ENCODE data around the gene TAMALIN. TPM values are rescaled to one million over a fixed set of nuclear protein-coding genes. Genes with fewer than 3 reads are reported as not detected.
A peak's percentile ranks its signal among the peaks of the same experiment; 100 is the strongest.

Gene TAMALIN
- total and polyA plus RNA-seq, 2 of the 4 experiments (the other 2 are of a cell fraction) = 2.7 to 5.3 TPM

DNA sequence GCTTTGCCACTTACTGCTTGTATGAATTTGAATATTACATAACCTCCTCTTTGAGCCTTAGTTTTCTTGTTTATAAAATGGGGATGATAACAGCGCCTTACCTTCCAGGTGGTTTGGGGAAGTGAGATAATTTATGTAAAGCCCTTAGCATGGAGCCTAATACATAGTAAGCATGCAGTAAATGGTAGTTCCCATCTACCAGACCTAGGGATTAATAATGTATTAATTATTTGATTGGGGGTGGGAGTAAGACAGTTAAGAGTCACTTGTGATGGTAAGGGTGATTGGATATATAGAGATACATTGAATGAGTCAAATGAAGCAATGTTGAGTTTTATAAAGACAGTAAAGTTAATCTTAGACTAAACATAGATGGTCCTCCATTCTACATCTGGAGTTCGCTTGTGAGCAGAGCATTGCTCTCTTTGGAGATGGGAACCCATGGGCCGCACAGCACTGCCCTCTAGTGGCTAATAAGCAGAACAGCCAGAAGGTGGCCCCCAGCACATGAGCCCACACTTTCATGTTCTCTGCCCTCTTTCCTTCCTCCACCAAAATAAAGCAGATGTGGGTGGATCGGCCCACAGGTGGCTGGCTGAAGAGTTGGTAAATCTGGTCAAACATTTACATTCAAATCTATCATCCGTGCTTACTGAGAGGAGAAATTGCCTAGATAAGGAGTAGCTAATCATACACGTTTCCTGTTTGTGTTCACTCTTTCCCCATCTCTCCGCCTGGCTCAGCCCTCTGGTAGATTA lies 26.5 kb upstream of the TAMALIN start:
- no peak overlapping the region for H2BK15ac ChIP-seq (ENCODE audit: low read depth, low read length)
- H3K4me1 ChIP-seq (ENCODE audit: control insufficient read depth, insufficient read depth, low read length) = peaks cover 8% of the 10 kb centered on the region
- 100% methylated on average over 1 of the region's 7 CpGs; no CpG with 5 or more reads in 1 of the 2 experiments for WGBS, 2 experiments (ENCODE audit: extremely low coverage in 2 of 2, insufficient read length in 1 of 2)
- H3K4me2 ChIP-seq (ENCODE audit: low read depth, low read length) = no peak overlapping the region
- TF ChIP-seq MAZ (IDR thresholded peaks at IDR 0.05; ENCODE audit: borderline replicate concordance, low read depth, low read length) (peak; percentile 68), CEBPB (IDR thresholded peaks at IDR 0.05; ENCODE audit: low read depth, low read length) (no peak), SMC3 (IDR thresholded peaks at IDR 0.05; ENCODE audit: low read depth, low read length) (peak; percentile 95), POLR2A (IDR thresholded peaks at IDR 0.05; ENCODE audit: low read depth, low read length) (0 out of 2 replicates have a peak, but pooled peaks have one; percentile 31), RAD21 (IDR thresholded peaks at IDR 0.05; ENCODE audit: low read length) (peak; percentile 97), NFE2L2 (IDR thresholded peaks at IDR 0.05; ENCODE audit: low read depth, low read length) (no peak)
- TF ChIP-seq, protein P1, sequence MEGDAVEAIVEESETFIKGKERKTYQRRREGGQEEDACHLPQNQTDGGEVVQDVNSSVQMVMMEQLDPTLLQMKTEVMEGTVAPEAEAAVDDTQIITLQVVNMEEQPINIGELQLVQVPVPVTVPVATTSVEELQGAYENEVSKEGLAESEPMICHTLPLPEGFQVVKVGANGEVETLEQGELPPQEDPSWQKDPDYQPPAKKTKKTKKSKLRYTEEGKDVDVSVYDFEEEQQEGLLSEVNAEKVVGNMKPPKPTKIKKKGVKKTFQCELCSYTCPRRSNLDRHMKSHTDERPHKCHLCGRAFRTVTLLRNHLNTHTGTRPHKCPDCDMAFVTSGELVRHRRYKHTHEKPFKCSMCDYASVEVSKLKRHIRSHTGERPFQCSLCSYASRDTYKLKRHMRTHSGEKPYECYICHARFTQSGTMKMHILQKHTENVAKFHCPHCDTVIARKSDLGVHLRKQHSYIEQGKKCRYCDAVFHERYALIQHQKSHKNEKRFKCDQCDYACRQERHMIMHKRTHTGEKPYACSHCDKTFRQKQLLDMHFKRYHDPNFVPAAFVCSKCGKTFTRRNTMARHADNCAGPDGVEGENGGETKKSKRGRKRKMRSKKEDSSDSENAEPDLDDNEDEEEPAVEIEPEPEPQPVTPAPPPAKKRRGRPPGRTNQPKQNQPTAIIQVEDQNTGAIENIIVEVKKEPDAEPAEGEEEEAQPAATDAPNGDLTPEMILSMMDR (conservative IDR thresholded peaks at IDR 0.05; ENCODE audit: low read depth, low read length) = peak; percentile 96
- H2AK9ac ChIP-seq (replicated peaks; ENCODE audit: low read depth, low read length, poor library complexity) = peak overlapping the region; percentile 84
- no peak overlapping the region for H2AFZ ChIP-seq (replicated peaks; ENCODE audit: low read length, poor library complexity)
- H2BK120ac ChIP-seq (ENCODE audit: low read depth, low read length) = no peak overlapping the region
- no peaks in the 10 kb centered on the region for H4K20me1 ChIP-seq (ENCODE audit: insufficient read depth, low read length)
- H3K56ac ChIP-seq (ENCODE audit: extremely low read depth, insufficient read depth, low read length) = no peak overlapping the region
- no peak overlapping the region for H4K5ac ChIP-seq (ENCODE audit: low read depth, low read length)
- peak overlapping the region in 1 of 2 experiments; percentile 10; a peak in 1 of 4 replicates for H4K8ac ChIP-seq (ENCODE audit: low read depth in 2 of 2, low read length in 2 of 2)
- H3K27me3 ChIP-seq (ENCODE audit: control insufficient read depth, insufficient read depth, low read length) = no peaks in the 10 kb centered on the region
- H4K91ac ChIP-seq (ENCODE audit: insufficient read depth, low read depth, low read length) = 0 out of 2 replicates have a peak overlapping the region, but pooled peaks have one; percentile 24
- in situ Hi-C loops (cut with MboI; ENCODE audit: low sequenced_read_pairs) (no loop called here), intact Hi-C loops (cut with micrococcal nuclease) (loop anchor here (1.0 to 5.0 kb wide), 4 partner anchors 57 to 559 kb away; no protein-coding TSS in a partner anchor), dilution Hi-C loops (cut with HindIII; ENCODE audit: low sequenced_read_pairs, unreplicated experiment) (no loop called here)
- ChIA-PET CTCF (interaction anchor here (1.5 to 2.5 kb wide), 3 partner anchors 9 to 86 kb away, joined by 3 to 10 read pairs (median 8); no protein-coding TSS in a partner anchor), POLR2A (ENCODE audit: unreplicated experiment) (no interaction called here)
- H3K36me3 ChIP-seq (ENCODE audit: control insufficient read depth, insufficient read depth, low read length) = peaks cover 52% of the 10 kb centered on the region
- no peak overlapping the region for H3K4me3 ChIP-seq (ENCODE audit: insufficient read depth, low read depth, low read length)
- no peak overlapping the region for H3K18ac ChIP-seq (ENCODE audit: low read depth, low read length)
- no peak overlapping the region for H3K9ac ChIP-seq (ENCODE audit: low read depth, low read length)
- no peak overlapping the region for H3K27ac ChIP-seq (ENCODE audit: insufficient read depth, low read length)
- BruUV-seq (replicated peaks) = no TSS peak
- H3K23ac ChIP-seq (ENCODE audit: low read depth, low read length) = no peak overlapping the region
- H2AK5ac ChIP-seq (ENCODE audit: low read depth, low read length) = peak overlapping the region; percentile 73; the same call in 1 of the 2 replicates
- H2BK20ac ChIP-seq (ENCODE audit: low read depth, low read length) = no peak overlapping the region
- H2BK5ac ChIP-seq (ENCODE audit: low read depth, low read length, poor library complexity, severe bottlenecking) = no peak overlapping the region
- H3K14ac ChIP-seq (replicated peaks; ENCODE audit: low read depth, low read length) = peak overlapping the region; percentile 38; the same call in 1 of the 2 replicates
- ATAC-seq (ENCODE audit: low read depth) (peak; percentile 98), DNase-seq (peak; percentile 63)
- H3K9me1 ChIP-seq (ENCODE audit: insufficient read depth, low read length) = peaks cover 11% of the 10 kb centered on the region
- H3K79me1 ChIP-seq (ENCODE audit: low read depth in 1 of 2, low read length in 2 of 2) = peaks cover 7 to 50% of the 10 kb centered on the region in 2 experiments; a peak in 3 of 4 replicates
- H3K9me3 ChIP-seq (ENCODE audit: control insufficient read depth, insufficient read depth, low read length) = no peaks in the 10 kb centered on the region
- H3K4ac ChIP-seq (ENCODE audit: low read depth, low read length) = no peak overlapping the region; the same call in 1 of the 2 replicates
